ENCODE results near the gene S100A5. TPM values are rescaled to one million over a fixed set of nuclear protein-coding genes. Genes with fewer than 3 reads are reported as not detected.

The S100A5 gene
- total RNA-seq, 1 donor from 2014 or later: 0.47 TPM

DNA sequence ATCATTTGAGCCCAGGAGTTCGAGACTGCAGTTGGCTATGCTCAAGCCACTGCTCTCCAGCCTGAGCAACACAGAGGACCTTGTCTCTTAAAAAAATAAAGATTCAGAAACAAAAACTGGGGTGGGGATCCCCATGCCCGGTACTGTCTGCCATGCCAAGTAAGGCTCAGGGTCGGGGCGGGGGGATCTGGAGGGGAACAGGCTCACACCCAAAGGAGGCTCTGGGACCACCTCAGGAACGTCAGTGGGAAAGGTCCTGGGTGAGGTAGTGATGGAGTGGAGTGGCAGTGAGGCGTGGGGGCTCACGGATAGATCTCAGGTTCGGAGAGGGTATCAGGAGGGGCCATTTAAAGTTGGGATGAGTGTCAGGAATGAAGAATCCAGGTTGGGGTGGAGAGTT is 5.6 kb upstream of the S100A5 start:
- TF ChIP-seq, protein P1, sequence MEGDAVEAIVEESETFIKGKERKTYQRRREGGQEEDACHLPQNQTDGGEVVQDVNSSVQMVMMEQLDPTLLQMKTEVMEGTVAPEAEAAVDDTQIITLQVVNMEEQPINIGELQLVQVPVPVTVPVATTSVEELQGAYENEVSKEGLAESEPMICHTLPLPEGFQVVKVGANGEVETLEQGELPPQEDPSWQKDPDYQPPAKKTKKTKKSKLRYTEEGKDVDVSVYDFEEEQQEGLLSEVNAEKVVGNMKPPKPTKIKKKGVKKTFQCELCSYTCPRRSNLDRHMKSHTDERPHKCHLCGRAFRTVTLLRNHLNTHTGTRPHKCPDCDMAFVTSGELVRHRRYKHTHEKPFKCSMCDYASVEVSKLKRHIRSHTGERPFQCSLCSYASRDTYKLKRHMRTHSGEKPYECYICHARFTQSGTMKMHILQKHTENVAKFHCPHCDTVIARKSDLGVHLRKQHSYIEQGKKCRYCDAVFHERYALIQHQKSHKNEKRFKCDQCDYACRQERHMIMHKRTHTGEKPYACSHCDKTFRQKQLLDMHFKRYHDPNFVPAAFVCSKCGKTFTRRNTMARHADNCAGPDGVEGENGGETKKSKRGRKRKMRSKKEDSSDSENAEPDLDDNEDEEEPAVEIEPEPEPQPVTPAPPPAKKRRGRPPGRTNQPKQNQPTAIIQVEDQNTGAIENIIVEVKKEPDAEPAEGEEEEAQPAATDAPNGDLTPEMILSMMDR (IDR thresholded peaks at IDR 0.05): no peak
- H3K4me3 Mint-ChIP-seq (ENCODE audit: unreplicated experiment): no peak overlapping the region
- H3K27me3 Mint-ChIP-seq (ENCODE audit: low read depth): no peaks in the 10 kb centered on the region
- peaks cover 97% of the 10 kb centered on the region for H3K4me1 Mint-ChIP-seq (ENCODE audit: low read depth)
- H3K9me3 Mint-ChIP-seq (ENCODE audit: low read depth): no peaks in the 10 kb centered on the region
- H3K36me3 Mint-ChIP-seq (ENCODE audit: low read depth): no peaks in the 10 kb centered on the region
- H3K27ac Mint-ChIP-seq (ENCODE audit: unreplicated experiment): peak overlapping the region; percentile 93
- DNase-seq (ENCODE audit: low spot score): no peak

DNA sequence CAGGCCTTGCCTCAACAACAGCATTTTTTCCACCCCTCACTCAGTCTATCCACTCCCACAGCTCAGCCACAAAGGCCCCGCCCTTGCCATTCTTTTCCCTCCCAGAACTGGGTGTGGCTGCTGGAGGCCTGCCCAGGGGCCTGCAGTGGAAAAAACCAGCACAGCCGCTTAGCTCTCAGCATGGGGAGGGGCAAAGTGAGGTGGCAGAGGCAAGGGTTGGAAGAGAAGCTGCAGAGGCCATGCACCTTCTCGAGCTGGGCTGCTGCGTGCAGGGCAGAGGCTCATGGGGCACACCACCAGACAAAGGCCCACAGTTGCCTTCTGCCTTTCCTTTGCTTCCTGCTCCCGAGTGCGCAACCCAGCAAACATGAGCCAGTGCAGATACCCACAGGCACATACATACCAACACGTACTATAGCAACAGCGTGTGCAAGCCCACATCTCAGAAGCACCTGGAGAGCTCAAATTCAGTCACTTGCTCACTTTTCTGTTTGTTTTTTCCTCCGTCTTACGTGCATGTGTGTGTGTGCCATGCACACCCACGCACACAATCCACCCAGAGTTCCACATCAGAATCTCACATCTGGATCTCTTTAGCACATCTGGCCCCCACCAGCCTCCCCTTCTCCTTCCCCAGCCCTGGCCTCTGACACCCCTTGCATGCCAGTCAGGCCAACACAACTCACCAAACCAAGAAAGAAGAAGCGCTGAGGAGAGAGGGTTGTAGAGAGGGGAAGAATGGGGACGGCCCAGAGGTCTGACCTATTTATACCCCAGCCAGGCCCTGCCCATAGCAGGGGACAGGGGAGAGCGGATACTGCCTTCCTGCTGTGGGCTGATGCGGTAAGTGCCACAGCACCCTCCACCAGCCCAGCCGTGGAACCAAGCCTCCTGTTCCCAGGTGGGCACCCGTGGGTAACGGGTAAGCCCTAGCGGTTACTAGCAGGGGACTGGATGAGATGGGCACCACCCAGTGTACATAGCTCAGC is 4.6 kb upstream of the S100A5 start, which contains the start of gene S100A4:
Gene S100A4, minus strand, starts transcription at position 740 of the 989 bp plus-strand sequence. CDS start 1,012 bp downstream, outside the sequence.
- TF ChIP-seq, protein P1 (IDR thresholded peaks at IDR 0.05): no peak
- Mint-ChIP-seq H3K4me3 (ENCODE audit: unreplicated experiment) (peak within 1 kb of the TSS; percentile 84), H3K9me3 (ENCODE audit: low read depth) (no peaks in the 10 kb centered on the region), H3K27ac (ENCODE audit: unreplicated experiment) (peak within 1 kb of the TSS; percentile 93), H3K4me1 (ENCODE audit: low read depth) (peaks cover 99% of the 10 kb centered on the region), H3K36me3 (ENCODE audit: low read depth) (no peaks in the 10 kb centered on the region), H3K27me3 (ENCODE audit: low read depth) (no peaks in the 10 kb centered on the region)
- DNase-seq (ENCODE audit: low spot score): no peak

DNA sequence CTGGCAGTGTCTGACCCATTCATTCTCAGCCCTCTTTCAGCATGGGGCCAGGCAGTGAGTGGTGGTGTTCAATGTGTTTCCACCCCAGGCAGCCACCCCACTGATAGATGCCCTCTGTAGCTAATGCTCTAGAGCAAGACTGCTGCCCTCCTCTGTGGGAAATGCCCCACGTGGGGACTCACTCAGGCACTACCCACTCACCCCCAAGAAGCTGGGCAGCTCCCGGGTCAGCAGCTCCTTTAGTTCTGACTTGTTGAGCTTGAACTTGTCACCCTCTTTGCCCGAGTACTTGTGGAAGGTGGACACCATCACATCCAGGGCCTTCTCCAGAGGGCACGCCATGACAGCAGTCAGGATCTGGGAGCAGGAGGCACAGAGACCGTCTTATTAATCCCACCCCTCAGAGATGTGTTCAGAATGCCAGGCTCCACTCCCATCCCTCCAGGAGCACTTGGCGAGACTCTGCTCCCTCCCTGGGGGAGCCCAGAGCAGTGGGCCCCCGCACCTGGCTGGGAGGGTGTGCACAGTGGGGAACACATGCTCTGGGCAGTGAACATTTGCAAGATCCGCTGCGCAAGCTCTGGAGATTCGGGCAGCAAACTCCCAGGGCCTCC is 3.8 kb upstream of the S100A5 start:
- Mint-ChIP-seq H3K27ac (ENCODE audit: unreplicated experiment) (peak overlapping the region; percentile 93), H3K4me1 (ENCODE audit: low read depth) (peaks cover 96% of the 10 kb centered on the region)

GRCh38 chr1:153543736-153544135 is 3.0 kb upstream of the S100A5 start:
- TF ChIP-seq, protein P1 (IDR thresholded peaks at IDR 0.05): no peak
- H3K4me3 Mint-ChIP-seq (ENCODE audit: unreplicated experiment): peak overlapping the region; percentile 84
- H3K9me3 Mint-ChIP-seq (ENCODE audit: low read depth): no peaks in the 10 kb centered on the region
- H3K27me3 Mint-ChIP-seq (ENCODE audit: low read depth): no peaks in the 10 kb centered on the region
- no peaks in the 10 kb centered on the region for H3K36me3 Mint-ChIP-seq (ENCODE audit: low read depth)
- H3K27ac Mint-ChIP-seq (ENCODE audit: unreplicated experiment): peak overlapping the region; percentile 27
- H3K4me1 Mint-ChIP-seq (ENCODE audit: low read depth): peaks cover 89% of the 10 kb centered on the region
- no peak for DNase-seq (ENCODE audit: low spot score)

More for the DNA sequence above, 3.8 kb upstream of the S100A5 start:
- H3K9me3 Mint-ChIP-seq (ENCODE audit: low read depth): no peaks in the 10 kb centered on the region
- DNase-seq (ENCODE audit: low spot score): no peak
- H3K4me3 Mint-ChIP-seq (ENCODE audit: unreplicated experiment): peak overlapping the region; percentile 84
- H3K27me3 Mint-ChIP-seq (ENCODE audit: low read depth): no peaks in the 10 kb centered on the region
- TF ChIP-seq, protein P1 (IDR thresholded peaks at IDR 0.05): no peak
- H3K36me3 Mint-ChIP-seq (ENCODE audit: low read depth): no peaks in the 10 kb centered on the region

Measured in chondrocyte (in vitro differentiated cells).